Panc1 (cell line): ENCODE data around the gene RICTOR. TPM values are rescaled to one million over a fixed set of nuclear protein-coding genes. Genes with fewer than 3 reads are reported as not detected.

ENCODE experiments used
- ATAC-seq: fragments of 200-7000 bp; cut with Tn5 transposase; 2 replicates; pipeline ENCODE4 v1.9.1; 2020; ENCODE audit warnings: mild to moderate bottlenecking, moderate library complexity
- BruUV-seq: library from RNA; stranded (reverse); fragments of 400-500 nt; replicated peaks from 2 replicates; lab custom pipeline; 2021; lab: Mats Ljungman, UMichigan
- CTCF ChIA-PET: fragments of 300-600 bp; sonication (Branson Sonifier 250); formaldehyde crosslinking; loops from one replicate; lab custom pipeline; 2022; ENCODE audit warnings: antibody characterized with exemption; lab: Charles Lee
- POLR2A ChIA-PET: fragments of 300-600 bp; sonication (Branson Sonifier 250); formaldehyde crosslinking; loops from one replicate; lab custom pipeline; 2022; ENCODE audit warnings: antibody characterized with exemption; lab: Charles Lee
- DNase-seq: peaks from one replicate; pipeline ENCODE4 v3.0.0-alpha.2; 2010; ENCODE audit warnings: low read depth, low spot score
- H3K27ac ChIP-seq: 2 replicates; pipeline ENCODE4 v1.5.1; 2011; ENCODE audit warnings: mild to moderate bottlenecking, low read length, inconsistent platforms
- H3K27me3 ChIP-seq: fragments of 200-500 bp; sonication (Bioruptor generic); 2 replicates; pipeline ENCODE4 v1.6.0; 2014; ENCODE audit warnings: low read length, inconsistent platforms; ENCODE audit not compliant: control insufficient read depth, insufficient read depth
- H3K36me3 ChIP-seq: fragments of 200-500 bp; sonication (Bioruptor generic); 2 replicates; pipeline ENCODE4 v1.5.1; 2014; ENCODE audit warnings: inconsistent platforms, mild to moderate bottlenecking, low read length, moderate library complexity; ENCODE audit not compliant: control insufficient read depth, insufficient read depth
- H3K4me1 ChIP-seq: 2 replicates; pipeline ENCODE4 v1.5.1; 2011; ENCODE audit warnings: inconsistent platforms, mild to moderate bottlenecking, low read length, moderate library complexity; ENCODE audit not compliant: control insufficient read depth, insufficient read depth
- H3K4me3 ChIP-seq, 2 experiments: 2 replicates each; pipeline ENCODE4 v1.5.1; 2011 to 2012; ENCODE audit warnings: low read depth in 2 of 2, low read length in 2 of 2, mild to moderate bottlenecking in 2 of 2, inconsistent platforms in 1 of 2, moderate library complexity in 1 of 2
- H3K9me3 ChIP-seq: fragments of 200-500 bp; sonication (Bioruptor generic); 2 replicates; pipeline ENCODE4 v1.5.1; 2014; ENCODE audit warnings: low read depth, mild to moderate bottlenecking, inconsistent platforms, low read length, moderate library complexity; ENCODE audit not compliant: control insufficient read depth, insufficient read depth
- CTCF ChIP-seq: fragments of 450-650 bp; IDR thresholded peaks from 2 replicates; pipeline ENCODE4 v1.5.1; 2017; ENCODE audit warnings: mild to moderate bottlenecking
- POLR2AphosphoS5 ChIP-seq: IDR thresholded peaks from 2 replicates; pipeline ENCODE4 v1.6.1; 2012; ENCODE audit warnings: mild to moderate bottlenecking, low read depth, low read length, moderate library complexity
- REST ChIP-seq, 2 experiments: IDR thresholded peaks; 2 replicates each; pipeline ENCODE4 v1.6.1; 2011 to 2012; ENCODE audit warnings: low read depth in 2 of 2, control low read depth in 1 of 2, low read length in 1 of 2, mild to moderate bottlenecking in 1 of 2, moderate library complexity in 1 of 2; ENCODE audit not compliant: insufficient read depth in 1 of 2
- SIN3A ChIP-seq: IDR thresholded peaks from 2 replicates; pipeline ENCODE4 v1.6.1; 2012; ENCODE audit warnings: low read depth, mild to moderate bottlenecking, low read length, moderate library complexity, borderline replicate concordance; ENCODE audit not compliant: insufficient read depth
- TCF7L2 ChIP-seq: IDR thresholded peaks from 2 replicates; pipeline ENCODE4 v1.6.1; 2011; ENCODE audit warnings: mild to moderate bottlenecking, low read depth, low read length, inconsistent platforms
- in situ Hi-C: cut with HindIII; loops from 2 replicates; pipeline ENCODE4 v1.10.0; 2016; ENCODE audit warnings: low sequenced_read_pairs, low pct_unique_long_range_greater_than_20kb
- intact Hi-C: fragments of 100-400 bp; cut with micrococcal nuclease; formaldehyde crosslinking; loops from one replicate; pipeline ENCODE4 v1.10.0; 2022; ENCODE audit not compliant: unreplicated experiment
- total RNA-seq: library from RNA; stranded (reverse); gene quantifications from one replicate; pipeline ENCODE4 v1.2.1, GENCODE V29; 2021; ENCODE audit not compliant: unreplicated experiment

Gene RICTOR
- total RNA-seq, 1 experiment from 2014 or later: 21.3 TPM

DNA sequence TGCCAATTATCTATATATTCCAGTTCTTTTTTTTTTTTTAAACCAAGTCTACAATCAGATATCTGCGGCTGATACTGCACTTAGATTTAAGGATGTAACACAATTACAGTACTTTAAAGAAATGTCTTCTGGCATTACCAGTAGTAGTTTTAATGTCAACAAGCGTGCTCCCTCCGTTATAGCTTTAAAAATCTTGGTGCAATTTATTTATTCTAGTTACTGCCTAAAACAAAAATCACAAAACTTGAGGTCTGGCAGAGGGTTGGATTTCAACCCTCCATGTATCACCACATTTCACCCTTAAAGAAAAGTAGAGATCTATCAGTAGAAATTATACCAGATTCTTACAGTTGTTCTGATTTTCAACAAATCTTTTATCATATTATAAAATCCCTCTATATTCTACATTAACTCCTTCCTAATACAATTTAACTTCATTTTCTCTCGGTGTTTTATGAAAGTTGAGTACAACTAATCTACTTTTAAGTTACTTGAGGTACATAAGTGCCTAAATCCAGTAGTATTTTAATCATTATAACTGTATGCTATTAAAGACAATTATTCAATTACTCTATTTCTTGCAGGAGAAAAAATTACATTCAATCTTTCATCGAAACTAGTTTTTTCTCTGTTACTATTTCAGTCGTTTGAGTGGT is 2.0 kb upstream of the RICTOR start:
- CTCF ChIA-PET: interaction anchor here (0.6 to 0.7 kb wide), 2 partner anchors 74 to 166 kb away, joined by 4 read pairs; no protein-coding TSS in a partner anchor
- Histone ChIP-seq H3K27me3 (no peaks in the 10 kb centered on the region), H3K9me3 (no peaks in the 10 kb centered on the region), H3K4me3 (no peak overlapping the region; a peak in 1 of 4 replicates), H3K4me1 (peaks cover 23% of the 10 kb centered on the region; the same call in 1 of the 2 replicates), H3K27ac (peak overlapping the region; percentile 55; the same call in 1 of the 2 replicates), H3K36me3 (peaks cover 6% of the 10 kb centered on the region)
- TF ChIP-seq CTCF (no peak), REST (IDR thresholded peaks at IDR 0.05; ENCODE audit: insufficient read depth in 1 of 2, low read depth in 2 of 2, low read length in 1 of 2) (no peak), SIN3A (no peak), POLR2AphosphoS5 (no peak), TCF7L2 (no peak)
- in situ Hi-C loops (no loop called here), intact Hi-C loops (loop anchor here (5.0 to 10.0 kb wide), 2 partner anchors 84 to 231 kb away; partner anchors contain the start of gene OSMR)
- ATAC-seq (no peak), DNase-seq (no peak)
- POLR2A ChIA-PET: interaction anchor here (0.7 kb wide), 1 partner anchor 46 kb away, joined by 6 read pairs; no protein-coding TSS in a partner anchor
- TSS peak; percentile 73 for BruUV-seq

DNA sequence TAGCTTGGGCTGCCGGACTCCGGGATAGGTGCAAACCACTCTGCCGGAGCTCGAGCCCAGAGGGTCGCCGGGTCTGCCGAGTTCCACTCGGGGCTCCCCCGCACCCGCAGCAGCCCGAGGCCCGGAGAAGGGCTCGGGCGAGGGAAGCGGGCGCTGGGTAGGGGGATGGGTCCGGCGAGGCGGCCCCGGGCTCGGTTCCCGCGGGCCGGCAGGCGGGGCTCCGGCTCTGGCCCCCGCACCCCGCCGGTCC is 507 bp downstream of the RICTOR start:
- BruUV-seq: no TSS peak
- peaks cover 6% of the 10 kb centered on the region for H3K36me3 ChIP-seq
- TF ChIP-seq SIN3A (no peak), POLR2AphosphoS5 (no peak), REST (IDR thresholded peaks at IDR 0.05; ENCODE audit: insufficient read depth in 1 of 2, low read depth in 2 of 2, low read length in 1 of 2) (no peak), TCF7L2 (no peak), CTCF (no peak)
- no peak for DNase-seq
- POLR2A ChIA-PET: no interaction called here
- peak; percentile 74 for ATAC-seq
- H3K27me3 ChIP-seq: no peaks in the 10 kb centered on the region
- CTCF ChIA-PET: no interaction called here
- in situ Hi-C loops (no loop called here), intact Hi-C loops (loop anchor here (10.0 kb wide), 1 partner anchor 229 kb away; the partner anchor contains the start of gene OSMR)
- H3K9me3 ChIP-seq: no peaks in the 10 kb centered on the region
- H3K4me3 ChIP-seq: peak overlapping the region; percentile 88 to 97
- H3K4me1 ChIP-seq: peaks cover 23% of the 10 kb centered on the region; the same call in 1 of the 2 replicates
- peak overlapping the region; percentile 79 for H3K27ac ChIP-seq
